Measurements from ENCODE around the gene INSR.

GRCh38 chr19:7197119-7197759 is 97.0 kb downstream of the INSR start:
- TF ChIP-seq, protein P1, sequence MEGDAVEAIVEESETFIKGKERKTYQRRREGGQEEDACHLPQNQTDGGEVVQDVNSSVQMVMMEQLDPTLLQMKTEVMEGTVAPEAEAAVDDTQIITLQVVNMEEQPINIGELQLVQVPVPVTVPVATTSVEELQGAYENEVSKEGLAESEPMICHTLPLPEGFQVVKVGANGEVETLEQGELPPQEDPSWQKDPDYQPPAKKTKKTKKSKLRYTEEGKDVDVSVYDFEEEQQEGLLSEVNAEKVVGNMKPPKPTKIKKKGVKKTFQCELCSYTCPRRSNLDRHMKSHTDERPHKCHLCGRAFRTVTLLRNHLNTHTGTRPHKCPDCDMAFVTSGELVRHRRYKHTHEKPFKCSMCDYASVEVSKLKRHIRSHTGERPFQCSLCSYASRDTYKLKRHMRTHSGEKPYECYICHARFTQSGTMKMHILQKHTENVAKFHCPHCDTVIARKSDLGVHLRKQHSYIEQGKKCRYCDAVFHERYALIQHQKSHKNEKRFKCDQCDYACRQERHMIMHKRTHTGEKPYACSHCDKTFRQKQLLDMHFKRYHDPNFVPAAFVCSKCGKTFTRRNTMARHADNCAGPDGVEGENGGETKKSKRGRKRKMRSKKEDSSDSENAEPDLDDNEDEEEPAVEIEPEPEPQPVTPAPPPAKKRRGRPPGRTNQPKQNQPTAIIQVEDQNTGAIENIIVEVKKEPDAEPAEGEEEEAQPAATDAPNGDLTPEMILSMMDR (IDR thresholded peaks at IDR 0.05): no peak
- no peak for TF ChIP-seq ZFX (IDR thresholded peaks at IDR 0.05; ENCODE audit: borderline replicate concordance)
